HG03045 (cell line): ENCODE results near the gene CSPG4.
A peak's percentile ranks its signal among the peaks of the same experiment; 100 is the strongest.
"Not testable (repeated sequence)": the region's sequence is repeated elsewhere in the genome, so short reads cannot be mapped to it uniquely, and the experiment has no call there.

Experiments
- ATAC-seq: cut with Tn5 transposase; IDR thresholded peaks from one replicate; pipeline ENCODE4 v1.9.1; 2021; ENCODE audit warnings: mild to moderate bottlenecking, moderate library complexity; ENCODE audit not compliant: unreplicated experiment

Gene CSPG4

GRCh38 chr15:75712668-75713337 is at the start of gene CSPG4:
CSPG4 (minus strand) TSS chr15:75712848; CDS start chr15:75712755, 93 bp downstream.
- no peak for ATAC-seq

- ATAC-seq = not testable (repeated sequence)
These were observed 49.7 kb upstream of the CSPG4 start for GRCh38 chr15:75762357-75762718.

- no peak for ATAC-seq
These were observed 49.1 kb upstream of the CSPG4 start for GRCh38 chr15:75761446-75762356.

GRCh38 chr15:75760704-75761435 is 48.2 kb upstream of the CSPG4 start:
- no peak for ATAC-seq

- not testable (repeated sequence) for ATAC-seq
These were observed 47.5 kb upstream of the CSPG4 start for GRCh38 chr15:75760131-75760520.

- ATAC-seq = no peak
These were observed 46.9 kb upstream of the CSPG4 start for GRCh38 chr15:75759416-75760130.

GRCh38 chr15:75758071-75758872 is 45.6 kb upstream of the CSPG4 start:
- peak; percentile 85 for ATAC-seq

GRCh38 chr15:75754871-75755270 is 42.2 kb upstream of the CSPG4 start:
- not testable (repeated sequence) for ATAC-seq

GRCh38 chr15:75753145-75753544 is 40.5 kb upstream of the CSPG4 start:
- no peak for ATAC-seq

- no peak for ATAC-seq
These were observed 39.2 kb upstream of the CSPG4 start for GRCh38 chr15:75751891-75752290.

GRCh38 chr15:75751116-75751875 is 38.6 kb upstream of the CSPG4 start:
- ATAC-seq = no peak

- ATAC-seq = no peak
These were observed 37.8 kb upstream of the CSPG4 start for GRCh38 chr15:75750261-75751050.

- ATAC-seq = no peak
These were observed 37.2 kb upstream of the CSPG4 start for GRCh38 chr15:75749820-75750219.

- ATAC-seq = not testable (repeated sequence)
These were observed 36.2 kb upstream of the CSPG4 start for GRCh38 chr15:75748882-75749281.

GRCh38 chr15:75747121-75747520 is 34.5 kb upstream of the CSPG4 start:
- ATAC-seq = not testable (repeated sequence)

- ATAC-seq = no peak
These were observed 32.7 kb upstream of the CSPG4 start for GRCh38 chr15:75745305-75745704.

GRCh38 chr15:75742346-75742745 is 29.7 kb upstream of the CSPG4 start:
- ATAC-seq = not testable (repeated sequence)

- no peak for ATAC-seq
These were observed 27.1 kb upstream of the CSPG4 start for GRCh38 chr15:75739791-75740190.
